HEK293 (cell line): ENCODE measurements around the gene SH3D19.

Source experiments
- BCL11B ChIP-seq: fragments of 450-650 bp; formaldehyde crosslinking; IDR thresholded peaks from 2 replicates; pipeline ENCODE4 v1.5.1; 2016; ENCODE audit warnings: low read depth, missing biosample characterization, missing genetic modification characterization
- KLF16 ChIP-seq: fragments of 450-650 bp; formaldehyde crosslinking; IDR thresholded peaks from 2 replicates; pipeline ENCODE4 v1.5.1; 2017; ENCODE audit warnings: missing biosample characterization, missing genetic modification characterization
- KLF8 ChIP-seq: fragments of 450-650 bp; formaldehyde crosslinking; IDR thresholded peaks from 2 replicates; pipeline ENCODE4 v1.5.1; 2016; ENCODE audit warnings: missing biosample characterization, missing genetic modification characterization
- PRDM10 ChIP-seq: fragments of 450-650 bp; formaldehyde crosslinking; IDR thresholded peaks from 2 replicates; pipeline ENCODE4 v1.5.1; 2016; ENCODE audit warnings: missing biosample characterization, missing genetic modification characterization
- RBAK ChIP-seq: fragments of 450-650 bp; formaldehyde crosslinking; IDR thresholded peaks from 2 replicates; pipeline ENCODE4 v1.5.1; 2016; ENCODE audit warnings: missing biosample characterization, missing genetic modification characterization
- REPIN1 ChIP-seq: fragments of 450-650 bp; formaldehyde crosslinking; IDR thresholded peaks from 2 replicates; pipeline ENCODE4 v1.5.1; 2017; ENCODE audit warnings: missing biosample characterization, missing genetic modification characterization, low read depth
- SCRT1 ChIP-seq: fragments of 450-650 bp; formaldehyde crosslinking; IDR thresholded peaks from 2 replicates; pipeline ENCODE4 v1.5.1; 2016; ENCODE audit warnings: missing biosample characterization, missing genetic modification characterization, borderline replicate concordance
- SP3 ChIP-seq: fragments of 450-650 bp; formaldehyde crosslinking; IDR thresholded peaks from 2 replicates; pipeline ENCODE4 v1.5.1; 2016; ENCODE audit warnings: missing biosample characterization, missing genetic modification characterization
- ZBTB48 ChIP-seq: fragments of 450-650 bp; formaldehyde crosslinking; IDR thresholded peaks from 2 replicates; pipeline ENCODE4 v1.5.1; 2016; ENCODE audit warnings: missing biosample characterization, missing genetic modification characterization
- ZBTB7A ChIP-seq: fragments of 450-650 bp; formaldehyde crosslinking; IDR thresholded peaks from 2 replicates; pipeline ENCODE4 v1.5.1; 2016; ENCODE audit warnings: low read depth, missing biosample characterization, missing genetic modification characterization
- ZIC2 ChIP-seq: fragments of 450-650 bp; formaldehyde crosslinking; IDR thresholded peaks from 2 replicates; pipeline ENCODE4 v1.5.1; 2016; ENCODE audit warnings: missing biosample characterization, missing genetic modification characterization
- ZNF121 ChIP-seq: fragments of 450-650 bp; formaldehyde crosslinking; IDR thresholded peaks from 2 replicates; pipeline ENCODE4 v1.5.1; 2016; ENCODE audit warnings: missing biosample characterization, missing genetic modification characterization
- ZNF211 ChIP-seq: fragments of 450-650 bp; formaldehyde crosslinking; IDR thresholded peaks from 2 replicates; pipeline ENCODE4 v1.5.1; 2016; ENCODE audit warnings: low read depth, missing biosample characterization, missing genetic modification characterization
- ZNF248 ChIP-seq: fragments of 450-650 bp; formaldehyde crosslinking; IDR thresholded peaks from 2 replicates; pipeline ENCODE4 v1.5.1; 2017; ENCODE audit warnings: missing biosample characterization, missing genetic modification characterization
- ZNF280C ChIP-seq: fragments of 450-650 bp; formaldehyde crosslinking; IDR thresholded peaks from 2 replicates; pipeline ENCODE4 v1.5.1; 2016; ENCODE audit warnings: missing biosample characterization, missing genetic modification characterization
- ZNF311 ChIP-seq: fragments of 450-650 bp; formaldehyde crosslinking; IDR thresholded peaks from 2 replicates; pipeline ENCODE4 v1.5.1; 2017; ENCODE audit warnings: missing biosample characterization, missing genetic modification characterization, borderline replicate concordance
- ZNF324 ChIP-seq: fragments of 450-650 bp; formaldehyde crosslinking; IDR thresholded peaks from 2 replicates; pipeline ENCODE4 v1.5.1; 2016; ENCODE audit warnings: missing biosample characterization, missing genetic modification characterization
- ZNF350 ChIP-seq: fragments of 450-650 bp; formaldehyde crosslinking; IDR thresholded peaks from 2 replicates; pipeline ENCODE4 v1.5.0; 2017; ENCODE audit warnings: missing biosample characterization, mild to moderate bottlenecking, missing genetic modification characterization
- ZNF404 ChIP-seq: fragments of 450-650 bp; formaldehyde crosslinking; IDR thresholded peaks from 2 replicates; pipeline ENCODE4 v1.5.1; 2017; ENCODE audit warnings: missing biosample characterization, missing genetic modification characterization
- ZNF473 ChIP-seq: fragments of 450-650 bp; formaldehyde crosslinking; IDR thresholded peaks from 2 replicates; pipeline ENCODE4 v1.5.1; 2017; ENCODE audit warnings: missing biosample characterization, missing genetic modification characterization
- ZNF558 ChIP-seq: fragments of 450-650 bp; formaldehyde crosslinking; IDR thresholded peaks from 2 replicates; pipeline ENCODE4 v1.5.1; 2016; ENCODE audit warnings: missing biosample characterization, missing genetic modification characterization
- ZNF645 ChIP-seq: fragments of 450-650 bp; formaldehyde crosslinking; IDR thresholded peaks from 2 replicates; pipeline ENCODE4; 2016; ENCODE audit warnings: missing biosample characterization, missing genetic modification characterization
- ZNF660 ChIP-seq: fragments of 450-650 bp; IDR thresholded peaks from 2 replicates; pipeline ENCODE4 v1.5.1; 2018; ENCODE audit warnings: missing biosample characterization, mild to moderate bottlenecking, missing genetic modification characterization
- ZNF692 ChIP-seq: fragments of 450-650 bp; formaldehyde crosslinking; IDR thresholded peaks from 2 replicates; pipeline ENCODE4 v1.5.1; 2016; ENCODE audit warnings: missing biosample characterization, missing genetic modification characterization
- ZNF76 ChIP-seq: fragments of 450-650 bp; formaldehyde crosslinking; IDR thresholded peaks from 2 replicates; pipeline ENCODE4; 2016; ENCODE audit warnings: low read depth, missing biosample characterization, missing genetic modification characterization, borderline replicate concordance
- ZNF777 ChIP-seq: fragments of 450-650 bp; formaldehyde crosslinking; IDR thresholded peaks from 2 replicates; pipeline ENCODE4 v1.5.1; 2017; ENCODE audit warnings: missing biosample characterization, missing genetic modification characterization, borderline replicate concordance
- ZNF785 ChIP-seq: fragments of 450-650 bp; formaldehyde crosslinking; IDR thresholded peaks from 2 replicates; pipeline ENCODE4 v1.5.1; 2016; ENCODE audit warnings: missing biosample characterization, missing genetic modification characterization
- ZNF843 ChIP-seq: fragments of 450-650 bp; formaldehyde crosslinking; IDR thresholded peaks from 2 replicates; pipeline ENCODE4 v1.5.1; 2016; ENCODE audit warnings: missing biosample characterization, missing genetic modification characterization
- ZSCAN16 ChIP-seq: fragments of 450-650 bp; formaldehyde crosslinking; IDR thresholded peaks from 2 replicates; pipeline ENCODE4 v1.5.1; 2016; ENCODE audit warnings: missing biosample characterization, missing genetic modification characterization
- ZSCAN23 ChIP-seq: fragments of 450-650 bp; formaldehyde crosslinking; IDR thresholded peaks from 2 replicates; pipeline ENCODE4 v1.5.1; 2016; ENCODE audit warnings: missing biosample characterization, missing genetic modification characterization
- ZSCAN5A ChIP-seq: fragments of 450-650 bp; formaldehyde crosslinking; IDR thresholded peaks from 2 replicates; pipeline ENCODE4 v1.5.1; 2016; ENCODE audit warnings: missing biosample characterization, missing genetic modification characterization

SH3D19 gene

GRCh38 chr4:151099229-151099975 lies 226.0 kb downstream of the SH3D19 start, which contains the start of gene RPS3A (continued):
- TF ChIP-seq ZIC2 (no peak), ZNF280C (tag by site-specific recombination) (no peak), BCL11B (no peak), ZNF121 (peak; percentile 32; the same call in 1 of the 2 replicates), ZNF843 (tag by site-specific recombination) (peak; percentile 73; the same call in 1 of the 2 replicates), ZNF350 (tag by site-specific recombination) (no peak), ZNF76 (peak; percentile 79), KLF8 (tag by site-specific recombination) (peak; percentile 90), ZNF692 (peak; percentile 61; the same call in 1 of the 2 replicates), ZNF645 (tag by site-specific recombination) (peak; percentile 75; the same call in 1 of the 2 replicates), ZNF660 (peak; percentile 66; the same call in 1 of the 2 replicates), ZNF473 (tag by site-specific recombination) (no peak), ZNF211 (tag by site-specific recombination) (no peak), ZSCAN5A (0 out of 2 replicates have a peak, but pooled peaks have one; percentile 23), ZNF404 (tag by site-specific recombination) (no peak), ZSCAN16 (tag by site-specific recombination) (peak; percentile 30; the same call in 1 of the 2 replicates), ZBTB7A (no peak), RBAK (tag by site-specific recombination) (no peak), ZNF324 (tag by site-specific recombination) (peak; percentile 93), REPIN1 (tag by site-specific recombination) (no peak), PRDM10 (0 out of 2 replicates have a peak, but pooled peaks have one; percentile 29), ZNF248 (no peak), ZSCAN23 (no peak), ZNF558 (tag by site-specific recombination) (peak; percentile 30; the same call in 1 of the 2 replicates), ZNF785 (0 out of 2 replicates have a peak, but pooled peaks have one; percentile 17), ZNF311 (tag by site-specific recombination) (no peak), ZBTB48 (tag by site-specific recombination) (no peak), SCRT1 (tag by site-specific recombination) (no peak), KLF16 (tag by site-specific recombination) (peak; percentile 96), SP3 (tag by site-specific recombination) (peak; percentile 93), ZNF777 (peak; percentile 13; the same call in 1 of the 2 replicates)
